Mesenchymal stem cell (in vitro differentiated cells and primary cell): ENCODE data around the gene SAP25.

Experiments
- DNase-seq: peaks from one replicate; pipeline ENCODE4 v3.0.0-alpha.2; 2013
- H2AFZ ChIP-seq: one replicate; pipeline ENCODE4 v1.6.1; 2013; ENCODE audit warnings: low read depth, mild to moderate bottlenecking, control low read depth, inconsistent platforms, low read length, moderate library complexity
- H2AK5ac ChIP-seq: 2 replicates; pipeline ENCODE4 v1.6.1; 2013; ENCODE audit warnings: low read length, moderate library complexity, mild to moderate bottlenecking, inconsistent platforms; ENCODE audit not compliant: severe bottlenecking
- H2BK120ac ChIP-seq: one replicate; pipeline ENCODE4 v1.6.1; 2013; ENCODE audit warnings: low read depth, mild to moderate bottlenecking, inconsistent platforms, low read length, moderate library complexity
- H2BK12ac ChIP-seq, 2 experiments: one replicate each; pipeline ENCODE4 v1.6.1; 2013; ENCODE audit warnings: inconsistent platforms in 2 of 2, low read length in 2 of 2, mild to moderate bottlenecking in 2 of 2, moderate library complexity in 2 of 2, control low read depth in 1 of 2
- H2BK15ac ChIP-seq: one replicate; pipeline ENCODE4 v1.6.1; 2013; ENCODE audit warnings: mild to moderate bottlenecking, low read depth, inconsistent platforms; ENCODE audit not compliant: poor library complexity, severe bottlenecking
- H2BK5ac ChIP-seq: 2 replicates; pipeline ENCODE4 v1.6.1; 2013; ENCODE audit warnings: low read depth, mild to moderate bottlenecking, low read length, control low read depth, inconsistent platforms; ENCODE audit not compliant: poor library complexity, severe bottlenecking
- H3K14ac ChIP-seq, 2 experiments: one replicate each; pipeline ENCODE4 v1.6.1; 2013; ENCODE audit warnings: inconsistent platforms in 2 of 2, low read length in 2 of 2, control low read depth in 1 of 2, mild to moderate bottlenecking in 1 of 2, moderate library complexity in 1 of 2
- H3K18ac ChIP-seq, 2 experiments: one replicate each; pipeline ENCODE4 v1.6.1; 2013; ENCODE audit warnings: inconsistent platforms in 2 of 2, low read length in 2 of 2, control low read depth in 1 of 2, low read depth in 1 of 2, mild to moderate bottlenecking in 1 of 2
- H3K23ac ChIP-seq, 2 experiments: one replicate each; pipeline ENCODE4 v1.6.1; 2013; ENCODE audit warnings: inconsistent platforms in 2 of 2, low read length in 2 of 2, mild to moderate bottlenecking in 2 of 2, moderate library complexity in 2 of 2, control low read depth in 1 of 2
- H3K27ac ChIP-seq: 2 replicates; pipeline ENCODE4 v1.5.1; 2013; ENCODE audit warnings: mild to moderate bottlenecking, moderate library complexity, low read length, control low read depth, inconsistent platforms; ENCODE audit not compliant: poor library complexity, severe bottlenecking
- H3K27me3 ChIP-seq, 2 experiments: 2 replicates each; pipeline versions ENCODE4 v1.6.1 to v1.7.0; 2013; ENCODE audit warnings: low read length in 2 of 2, mild to moderate bottlenecking in 2 of 2, moderate library complexity in 2 of 2, control low read depth in 1 of 2, inconsistent platforms in 1 of 2; ENCODE audit not compliant: control insufficient read depth in 1 of 2, insufficient read depth in 1 of 2
- H3K36me3 ChIP-seq, 2 experiments: 2 replicates each; pipeline versions ENCODE4 v1.6.1 to v1.7.0; 2013; ENCODE audit warnings: low read length in 2 of 2, control low read depth in 1 of 2, inconsistent platforms in 1 of 2, low read depth in 1 of 2, mild to moderate bottlenecking in 1 of 2; ENCODE audit not compliant: insufficient read depth in 2 of 2, control insufficient read depth in 1 of 2
- H3K4ac ChIP-seq, 2 experiments: one replicate each; pipeline ENCODE4 v1.6.1; 2013; ENCODE audit warnings: inconsistent platforms in 2 of 2, low read length in 2 of 2, mild to moderate bottlenecking in 2 of 2, moderate library complexity in 2 of 2, control low read depth in 1 of 2, low read depth in 1 of 2
- H3K4me1 ChIP-seq: 2 replicates; pipeline ENCODE4 v1.6.1; 2013; ENCODE audit warnings: low read depth, low read length, control low read depth; ENCODE audit not compliant: control insufficient read depth, insufficient read depth
- H3K4me2 ChIP-seq: 2 replicates; pipeline ENCODE4 v1.6.1; 2013; ENCODE audit warnings: low read length, mild to moderate bottlenecking, inconsistent platforms; ENCODE audit not compliant: poor library complexity, severe bottlenecking
- H3K4me3 ChIP-seq, 2 experiments: 2 replicates each; pipeline versions ENCODE4 v1.5.1 to v1.7.0; 2013; ENCODE audit warnings: low read length in 2 of 2, mild to moderate bottlenecking in 2 of 2, control low read depth in 1 of 2, low read depth in 1 of 2; ENCODE audit not compliant: insufficient read depth in 1 of 2
- H3K79me1 ChIP-seq: replicated peaks from 2 replicates; pipeline ENCODE4 v1.6.1; 2013; ENCODE audit warnings: mild to moderate bottlenecking, control low read depth, low read length, inconsistent platforms; ENCODE audit not compliant: poor library complexity, severe bottlenecking
- H3K9ac ChIP-seq: 2 replicates; pipeline ENCODE4 v1.7.0; 2013; ENCODE audit warnings: mild to moderate bottlenecking, low read length, moderate library complexity
- H3K9me3 ChIP-seq: 2 replicates; pipeline ENCODE4 v1.7.0; 2013; ENCODE audit warnings: mild to moderate bottlenecking, low read length; ENCODE audit not compliant: control insufficient read depth
- H4K8ac ChIP-seq: one replicate; pipeline ENCODE4 v1.6.1; 2013; ENCODE audit warnings: inconsistent platforms, mild to moderate bottlenecking, low read length, moderate library complexity
- H4K91ac ChIP-seq: one replicate; pipeline ENCODE4 v1.6.1; 2013; ENCODE audit warnings: mild to moderate bottlenecking, low read length, inconsistent platforms
- WGBS: methylation state at CpG from one replicate; pipeline ENCODE4 v1.1.7; 2013; ENCODE audit warnings: mixed read lengths; 5-methylcytosine and 5-hydroxymethylcytosine counted together

Gene SAP25

GRCh38 chr7:100584683-100585510 lies 11.2 kb upstream of the SAP25 start:
- peak overlapping the region; percentile 67 for H2BK15ac ChIP-seq
- peak overlapping the region; percentile 91 for H2BK120ac ChIP-seq
- no peaks in the 10 kb centered on the region for H3K9me3 ChIP-seq
- H4K91ac ChIP-seq = peak overlapping the region; percentile 92
- peak overlapping the region; percentile 90 for H3K4me2 ChIP-seq
- H3K4ac ChIP-seq = peak overlapping the region; percentile 90 to 96
- 2% methylated on average over 16 of the region's 20 CpGs for WGBS
- peaks cover 29% of the 10 kb centered on the region for H3K4me1 ChIP-seq
- H2BK5ac ChIP-seq = no peak overlapping the region
- peaks cover 12% of the 10 kb centered on the region for H3K79me1 ChIP-seq
- H3K9ac ChIP-seq = peak overlapping the region; percentile 95
- peak overlapping the region; percentile 96 for H3K27ac ChIP-seq
- H2AFZ ChIP-seq = no peak overlapping the region
- no peak overlapping the region for H2AK5ac ChIP-seq
- H3K23ac ChIP-seq = peak overlapping the region in 1 of 2 experiments; percentile 79
- peaks cover 28 to 32% of the 10 kb centered on the region in 2 experiments for H3K36me3 ChIP-seq
- DNase-seq = peak; percentile 98
- H2BK12ac ChIP-seq = peak overlapping the region; percentile 81 to 95
- H3K18ac ChIP-seq = peak overlapping the region; percentile 88 to 97
- H3K27me3 ChIP-seq = peaks cover 0 to 7% of the 10 kb centered on the region in 2 experiments
- peak overlapping the region in 1 of 2 experiments; percentile 64 for H3K14ac ChIP-seq
- peak overlapping the region; percentile 91 for H4K8ac ChIP-seq
- peak overlapping the region; percentile 96 to 99 for H3K4me3 ChIP-seq

DNA sequence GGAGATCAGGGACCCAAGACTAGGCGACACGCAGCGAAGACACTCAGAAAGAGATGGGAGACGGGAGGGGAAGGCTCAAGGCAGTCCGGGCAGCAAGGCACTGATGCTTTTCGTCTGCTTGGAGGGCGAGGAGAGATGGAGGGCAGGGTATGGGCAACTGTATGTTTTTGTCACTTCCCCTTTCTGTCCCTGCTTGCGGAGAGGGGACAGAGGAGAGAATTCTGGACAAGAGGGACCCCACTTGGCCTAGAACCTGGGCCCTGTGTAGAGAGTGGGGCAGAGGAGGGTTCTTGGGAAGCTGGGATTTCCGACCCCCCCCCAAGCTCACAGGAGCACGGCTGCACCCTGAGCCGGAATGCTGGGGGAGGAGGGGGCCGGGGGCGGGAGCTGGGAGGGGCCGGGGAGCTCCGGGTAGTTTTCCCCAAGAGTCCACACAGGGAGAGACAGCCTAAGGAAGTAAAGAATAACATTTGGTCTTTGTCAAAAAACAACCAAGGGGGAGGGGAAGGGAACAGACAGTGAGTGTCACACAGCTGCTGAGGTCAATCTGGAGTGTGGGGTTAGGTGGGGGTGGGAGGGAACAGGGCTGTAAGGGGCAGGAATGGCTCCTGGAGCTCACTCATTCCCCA lies 10.5 kb upstream of the SAP25 start:
- Histone ChIP-seq H3K18ac (peak overlapping the region; percentile 98 to 99), H3K27me3 (no peaks in the 10 kb centered on the region), H2BK12ac (peak overlapping the region; percentile 95 to 99), H3K23ac (peak overlapping the region in 1 of 2 experiments; percentile 42), H4K91ac (peak overlapping the region; percentile 98), H2AFZ (no peak overlapping the region), H2BK15ac (no peak overlapping the region), H3K79me1 (peaks cover 17% of the 10 kb centered on the region), H4K8ac (peak overlapping the region; percentile 98), H3K4ac (peak overlapping the region; percentile 99), H3K4me3 (peak overlapping the region; percentile 96 to 99), H3K9me3 (no peaks in the 10 kb centered on the region), H3K14ac (peak overlapping the region in 1 of 2 experiments; percentile 99), H3K27ac (peak overlapping the region; percentile 96), H3K4me2 (peak overlapping the region; percentile 90), H3K36me3 (peaks cover 33 to 39% of the 10 kb centered on the region in 2 experiments), H2BK120ac (peak overlapping the region; percentile 91), H3K9ac (peak overlapping the region; percentile 95), H2AK5ac (peak overlapping the region; percentile 28), H3K4me1 (peaks cover 29% of the 10 kb centered on the region), H2BK5ac (peak overlapping the region; percentile 83)
- peak; percentile 85 for DNase-seq
- WGBS = 19% methylated on average over 13 of the region's 15 CpGs

DNA sequence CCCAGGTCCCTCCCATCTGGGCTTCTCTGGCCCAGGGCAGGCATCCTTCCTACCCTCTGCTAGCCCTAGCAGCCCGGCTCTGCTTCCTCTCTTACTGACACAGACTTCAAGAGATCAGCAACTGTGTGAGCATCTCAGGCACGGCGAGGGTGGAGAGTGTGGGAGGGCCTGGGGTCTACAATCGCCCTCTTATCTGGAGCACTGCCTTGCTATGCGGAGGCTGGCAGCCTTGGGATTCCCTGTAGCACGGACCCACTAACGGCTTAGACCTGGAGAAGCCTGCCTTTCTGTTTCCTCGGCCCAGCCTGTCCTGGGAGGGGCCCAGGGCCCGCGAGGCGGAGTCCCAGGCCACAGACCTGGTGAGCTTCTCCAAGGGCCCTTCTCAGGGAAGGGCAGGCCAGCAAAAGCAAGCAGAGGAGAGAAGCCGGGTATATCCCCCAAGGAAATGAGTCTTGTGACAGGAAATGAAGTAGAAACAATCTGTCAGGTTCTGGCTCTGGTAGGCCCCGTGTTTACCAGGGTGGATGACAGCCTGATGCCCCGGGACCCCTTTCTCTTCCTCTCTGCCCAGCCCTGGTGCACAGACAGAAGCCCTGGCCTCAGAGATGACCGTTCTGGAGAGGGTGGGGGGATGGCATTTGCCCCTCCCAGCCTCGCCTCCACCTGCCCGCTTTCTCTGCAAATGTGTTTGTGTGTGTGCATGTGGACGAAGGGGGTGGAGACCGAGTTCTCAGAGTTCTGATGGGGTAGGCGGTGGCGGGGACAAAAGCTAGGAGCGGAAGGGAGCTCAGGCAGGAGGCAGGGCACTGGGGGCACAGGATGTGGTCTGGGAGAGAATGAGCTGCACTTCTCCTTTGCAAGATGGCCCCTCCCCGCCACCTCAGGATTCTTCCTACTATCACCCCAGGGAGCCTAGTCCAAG lies 9.7 kb upstream of the SAP25 start:
- 3% methylated on average over 18 of the region's 23 CpGs for WGBS
- peak overlapping the region; percentile 99 for H3K4ac ChIP-seq
- H3K4me3 ChIP-seq = peak overlapping the region; percentile 39 to 52
- DNase-seq = peak; percentile 90
- H2BK120ac ChIP-seq = peak overlapping the region; percentile 82
- no peaks in the 10 kb centered on the region for H3K27me3 ChIP-seq
- peaks cover 40 to 47% of the 10 kb centered on the region in 2 experiments for H3K36me3 ChIP-seq
- H2AK5ac ChIP-seq = peak overlapping the region; percentile 28
- H3K27ac ChIP-seq = peak overlapping the region; percentile 96
- H3K14ac ChIP-seq = peak overlapping the region in 1 of 2 experiments; percentile 99
- H3K18ac ChIP-seq = peak overlapping the region; percentile 98 to 99
- peak overlapping the region; percentile 66 for H3K4me2 ChIP-seq
- peak overlapping the region; percentile 65 for H3K9ac ChIP-seq
- H3K79me1 ChIP-seq = peaks cover 24% of the 10 kb centered on the region
- H2BK15ac ChIP-seq = peak overlapping the region; percentile 49
- peak overlapping the region in 1 of 2 experiments; percentile 75 for H3K23ac ChIP-seq
- H2AFZ ChIP-seq = no peak overlapping the region
- H2BK5ac ChIP-seq = peak overlapping the region; percentile 83
- H3K9me3 ChIP-seq = no peaks in the 10 kb centered on the region
- H4K91ac ChIP-seq = peak overlapping the region; percentile 98
- peak overlapping the region; percentile 98 for H4K8ac ChIP-seq
- peak overlapping the region; percentile 80 to 99 for H2BK12ac ChIP-seq
- H3K4me1 ChIP-seq = peaks cover 29% of the 10 kb centered on the region
